Measurements from ENCODE around the gene DDX17. TPM values are rescaled to one million over a fixed set of nuclear protein-coding genes. Genes with fewer than 3 reads are reported as not detected.

DDX17 gene
- total and polyA plus RNA-seq, 2 of the 8 experiments (the other 6 are each of a cell fraction or from before 2014, with no cell fraction given), result 437 to 441 TPM

GRCh38 chr22:38477585-38477984, 28.5 kb downstream of the DDX17 start:
- 89% methylated on average over 1 of the region's 1 CpG; no CpG with 5 or more reads in 1 of the 2 experiments for WGBS, 2 experiments (ENCODE audit: extremely low coverage in 1 of 2, insufficient coverage in 1 of 2, insufficient read length in 1 of 2, insufficient replicate concordance in 2 of 2, low coverage in 1 of 2, low lambda C conversion rate in 2 of 2, missing lambda C conversion rate in 1 of 2)
- no peak for DNase-seq (ENCODE audit: low read depth in 1 of 2, low spot score in 2 of 2)
- Histone ChIP-seq H3K27me3 (replicated peaks in 1 of 4; ENCODE audit: control insufficient read depth in 3 of 4, extremely low read depth in 1 of 4, insufficient read depth in 3 of 4, low read length in 3 of 4) (no peaks in the 10 kb centered on the region), H2BK20ac (ENCODE audit: low read length) (no peak overlapping the region), H3K18ac (ENCODE audit: extremely low read depth, low read length) (no peak overlapping the region), H3K4me2 (ENCODE audit: insufficient read depth in 1 of 2, low read depth in 2 of 2, low read length in 2 of 2) (no peak overlapping the region), H2BK15ac (ENCODE audit: low read length) (no peak overlapping the region), H3K56ac (replicated peaks; ENCODE audit: insufficient read length, low read depth, low read length) (no peak overlapping the region), H3K4ac (replicated peaks; ENCODE audit: insufficient read length, low read depth, low read length) (no peak overlapping the region), H3K23ac (ENCODE audit: insufficient read length) (no peak overlapping the region), H3K4me1 (replicated peaks in 1 of 4; ENCODE audit: control insufficient read depth in 3 of 4, insufficient read depth in 4 of 4, low read length in 3 of 4) (peaks cover 0 to 3% (median 0%) of the 10 kb centered on the region in 4 experiments; a peak in 1 of 7 replicates), H2BK120ac (replicated peaks; ENCODE audit: low read depth, low read length) (no peak overlapping the region), H3K27ac (ENCODE audit: low read depth, low read length) (no peak overlapping the region), H3K9ac (replicated peaks in 1 of 4; ENCODE audit: extremely low read depth in 1 of 4, low read depth in 3 of 4, low read length in 3 of 4) (no peak overlapping the region), H4K5ac (ENCODE audit: insufficient read length, low read depth, low read length) (no peak overlapping the region), H4K8ac (ENCODE audit: extremely low read depth, insufficient read depth, low read length) (no peak overlapping the region), H4K91ac (replicated peaks; ENCODE audit: insufficient read length, low read length) (no peak overlapping the region), H2AK5ac (ENCODE audit: low read depth, low read length) (no peak overlapping the region), H3K9me3 (ENCODE audit: insufficient read depth in 2 of 2, low read depth in 1 of 2, low read length in 1 of 2) (no peaks in the 10 kb centered on the region), H3K79me2 (ENCODE audit: control insufficient read depth in 1 of 2, insufficient read depth in 2 of 2, low read length in 2 of 2) (no peaks in the 10 kb centered on the region), H3K4me3 (ENCODE audit: extremely low read depth in 1 of 4, insufficient read depth in 2 of 4, low read depth in 3 of 4, low read length in 4 of 4) (no peak overlapping the region), H3K79me1 (ENCODE audit: low read depth, low read length) (no peaks in the 10 kb centered on the region), H3K36me3 (ENCODE audit: control insufficient read depth in 2 of 4, insufficient read depth in 4 of 4, low read length in 3 of 4) (peaks cover 6 to 20% (median 16%) of the 10 kb centered on the region in 4 experiments; a peak in 6 of 8 replicates), H3K23me2 (ENCODE audit: low read depth, low read length) (no peaks in the 10 kb centered on the region), H3K14ac (ENCODE audit: insufficient read length) (no peak overlapping the region), H2BK12ac (ENCODE audit: low read depth, low read length) (no peak overlapping the region), H2AFZ (ENCODE audit: low read length) (no peak overlapping the region), H2BK5ac (ENCODE audit: low read depth, low read length) (no peak overlapping the region), H4K20me1 (replicated peaks in 1 of 2; ENCODE audit: control insufficient read depth in 1 of 2, insufficient read depth in 2 of 2, low read length in 2 of 2) (peaks cover 0 to 1% of the 10 kb centered on the region in 2 experiments)
- ChIA-PET POLR2A (ENCODE audit: partially characterized antibody) (interaction anchor here (0.6 to 40.8 kb wide), 4 partner anchors 2 to 37 kb away, joined by 3 to 1102 read pairs (median 554); partner anchors contain the start of gene KDELR3), CTCF (ENCODE audit: partially characterized antibody) (interaction anchor here (1.0 to 3.0 kb wide), 2 partner anchors 9 to 14 kb away, joined by 3 to 11 read pairs; partner anchors contain the start of gene KDELR3)
- no peak for FAIRE-seq
- no peak for TF ChIP-seq RNF2 (IDR thresholded peaks at IDR 0.05; ENCODE audit: borderline replicate concordance, low read depth, low read length, missing control alignments, poor library complexity, severe bottlenecking)
- TF ChIP-seq YY1 (IDR thresholded peaks at IDR 0.05; ENCODE audit: low read depth, low read length), result no peak
- TF ChIP-seq CHD2 (IDR thresholded peaks at IDR 0.05; ENCODE audit: low read length), result no peak
- TF ChIP-seq SUZ12 (IDR thresholded peaks at IDR 0.05; ENCODE audit: low read length), result no peak
- no peak for TF ChIP-seq RFX5 (IDR thresholded peaks at IDR 0.05; ENCODE audit: borderline replicate concordance, low read depth, low read length)
- no peak for TF ChIP-seq POLR2A (IDR thresholded peaks at IDR 0.05; ENCODE audit: control extremely low read depth in 1 of 2, low read depth in 2 of 2, low read length in 2 of 2)
- TF ChIP-seq TCF12 (IDR thresholded peaks at IDR 0.05; ENCODE audit: low read depth, low read length), result no peak
- TF ChIP-seq CTCF (IDR thresholded peaks at IDR 0.05; ENCODE audit: control extremely low read depth in 1 of 3, insufficient read depth in 1 of 3, low read depth in 1 of 3, low read length in 3 of 3), result no peak
- no peak for TF ChIP-seq KDM4A (IDR thresholded peaks at IDR 0.05; ENCODE audit: low read depth, low read length, severe bottlenecking)
- TF ChIP-seq JUN (IDR thresholded peaks at IDR 0.05; ENCODE audit: low read depth, low read length), result no peak
- no peak for TF ChIP-seq RXRA (IDR thresholded peaks at IDR 0.05; ENCODE audit: insufficient read depth, low read depth, low read length)
- no peak for TF ChIP-seq POLR2AphosphoS5 (IDR thresholded peaks at IDR 0.05; ENCODE audit: low read depth, low read length)
